NT2/D1 (cell line): ENCODE results near the gene PTGDS.

Experiments used
- SUZ12 ChIP-seq: IDR thresholded peaks from 2 replicates; pipeline ENCODE4 v1.6.1; 2011; ENCODE audit not compliant: insufficient read length, insufficient read depth; ENCODE audit errors: extremely low read depth
- YY1 ChIP-seq: IDR thresholded peaks from 2 replicates; pipeline ENCODE4 v1.6.1; 2011; ENCODE audit not compliant: insufficient read length, insufficient read depth
- ZNF274 ChIP-seq: IDR thresholded peaks from 2 replicates; pipeline ENCODE4 v1.6.1; 2011; ENCODE audit warnings: mild to moderate bottlenecking, low read depth, low read length

DNA sequence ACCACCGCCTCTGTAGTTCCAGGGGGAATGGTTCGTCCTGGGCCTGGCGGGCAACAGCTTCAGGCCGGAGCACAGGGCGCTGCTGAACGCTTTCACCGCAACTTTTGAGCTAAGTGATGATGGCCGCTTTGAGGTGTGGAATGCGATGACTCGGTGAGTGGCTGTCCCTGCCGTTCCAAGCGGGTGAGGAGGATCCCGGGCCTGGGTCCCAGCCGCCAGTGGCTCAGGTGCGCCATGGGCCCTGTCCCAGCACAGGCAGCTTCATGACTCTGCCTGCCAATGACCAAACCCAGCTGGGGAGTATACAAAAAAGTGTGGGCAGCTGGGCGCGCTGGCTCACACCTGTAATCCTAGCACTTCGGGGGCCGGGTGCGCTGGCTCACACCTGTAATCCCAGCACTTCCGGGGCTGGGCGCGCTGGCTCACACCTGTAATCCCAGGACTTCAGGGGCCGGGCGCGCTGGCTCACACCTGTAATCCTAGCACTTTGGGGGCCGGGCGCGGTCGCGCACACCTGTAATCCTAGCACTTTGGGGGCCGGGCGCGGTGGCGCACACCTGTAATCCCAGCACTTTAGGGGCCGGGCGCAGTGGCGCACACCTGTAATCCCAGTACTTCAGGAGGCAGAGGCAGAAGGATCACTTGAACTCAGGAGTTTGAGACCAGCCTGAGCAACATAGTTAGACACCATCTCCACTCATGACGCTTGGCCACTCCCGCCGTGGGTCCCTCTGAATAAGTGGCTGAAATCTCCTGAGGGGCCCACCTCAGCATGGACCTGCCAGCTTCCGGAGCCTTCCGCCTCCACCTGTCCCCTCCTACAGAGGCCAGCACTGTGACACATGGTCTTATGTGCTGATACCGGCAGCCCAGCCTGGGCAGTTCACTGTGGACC is 24.2 kb upstream of the PTGDS start:
- TF ChIP-seq SUZ12: no peak
- TF ChIP-seq ZNF274: no peak
- no peak for TF ChIP-seq YY1
